Measurements from ENCODE around the gene SPATA3.
"Not testable (repeated sequence)": the region's sequence is repeated elsewhere in the genome, so short reads cannot be mapped to it uniquely, and the experiment has no call there.

SPATA3 gene

GRCh38 chr2:230991598-230991997, 4.3 kb upstream of the SPATA3 start:
- DNase-seq (ENCODE audit: low read depth in 4 of 4, low spot score in 1 of 4) = no peak

GRCh38 chr2:230996661-230997060, 740 bp downstream of the SPATA3 start:
- DNase-seq (ENCODE audit: low read depth in 4 of 4, low spot score in 1 of 4) = no peak

- DNase-seq (ENCODE audit: low read depth in 4 of 4, low spot score in 1 of 4) = no peak
These were observed 3.0 kb downstream of the SPATA3 start for GRCh38 chr2:230998882-230999281.

GRCh38 chr2:230999477-230999876, 3.6 kb downstream of the SPATA3 start:
- DNase-seq (ENCODE audit: low read depth in 4 of 4, low spot score in 1 of 4) = no peak

- no peak for DNase-seq (ENCODE audit: low read depth in 4 of 4, low spot score in 1 of 4)
These were observed 4.4 kb downstream of the SPATA3 start for GRCh38 chr2:231000211-231000904.

- DNase-seq (ENCODE audit: low read depth in 4 of 4, low spot score in 1 of 4) = no peak
These were observed 5.1 kb downstream of the SPATA3 start for GRCh38 chr2:231001036-231001435.

DNA sequence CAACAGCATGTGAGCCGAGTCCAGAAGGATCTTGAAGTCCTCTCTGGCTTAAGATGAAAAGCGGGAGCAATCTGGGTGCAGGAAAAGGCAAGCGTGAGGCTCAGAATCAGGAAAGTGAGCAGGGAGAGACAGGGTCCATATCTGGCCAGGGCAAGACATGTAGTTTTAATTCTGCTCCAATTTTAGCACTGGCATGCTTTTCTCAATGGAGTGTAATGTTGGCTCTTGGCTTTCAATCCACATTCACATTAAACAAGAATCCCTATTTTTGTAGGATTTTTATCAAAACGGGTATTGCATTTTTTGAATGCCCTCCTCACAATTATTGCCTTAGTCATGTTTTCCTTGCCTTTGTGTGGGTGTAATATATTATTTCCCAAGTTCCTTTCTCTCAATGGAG, 6.0 kb downstream of the SPATA3 start:
- no peak for DNase-seq (ENCODE audit: low read depth in 4 of 4, low spot score in 1 of 4)

GRCh38 chr2:231002641-231003040, 6.7 kb downstream of the SPATA3 start:
- no peak for DNase-seq (ENCODE audit: low read depth in 4 of 4, low spot score in 1 of 4)

GRCh38 chr2:231003186-231003585, 7.3 kb downstream of the SPATA3 start:
- DNase-seq (ENCODE audit: low read depth in 4 of 4, low spot score in 1 of 4) = no peak

- DNase-seq (ENCODE audit: low read depth in 4 of 4, low spot score in 1 of 4) = not testable (repeated sequence)
These were observed 9.0 kb downstream of the SPATA3 start for GRCh38 chr2:231004930-231005329.

DNA sequence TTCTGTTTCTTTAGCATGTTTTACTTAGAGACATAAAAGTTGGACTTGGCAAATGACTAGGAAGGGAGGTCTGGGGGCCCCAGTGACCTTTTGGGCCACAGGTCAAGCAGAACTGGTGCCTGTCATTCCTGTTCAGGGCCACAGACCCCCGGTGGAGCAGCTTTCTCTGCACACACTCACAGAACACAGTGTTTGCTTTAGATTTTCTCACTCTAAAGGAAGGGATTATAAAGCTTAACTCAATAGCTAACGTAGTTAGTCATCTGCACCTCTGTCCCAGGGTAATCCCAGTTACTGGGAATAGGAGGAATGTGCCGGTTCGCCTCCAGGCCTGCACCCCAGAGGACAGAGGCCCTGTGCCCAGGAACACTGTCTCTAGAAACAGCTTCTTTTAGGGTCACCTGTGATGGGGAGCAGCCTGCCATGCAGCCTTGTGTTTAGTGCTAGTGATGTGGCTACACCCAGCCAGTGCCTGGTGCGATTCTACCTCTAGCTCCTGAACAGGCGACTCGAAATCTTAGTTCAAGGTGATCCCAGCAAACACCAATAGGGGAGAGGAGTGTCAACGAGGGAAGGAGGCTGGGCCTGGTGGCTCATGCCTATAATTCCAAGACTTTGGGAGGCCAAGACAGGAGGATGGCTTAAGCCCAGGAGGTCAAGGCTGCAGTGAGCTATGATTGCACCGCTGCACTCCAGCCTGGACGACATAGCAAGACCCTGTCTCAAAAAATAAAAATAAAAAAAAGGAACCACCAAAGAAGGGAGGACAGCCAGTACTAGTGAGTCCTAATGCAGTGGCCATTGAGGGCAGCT, 11.6 kb downstream of the SPATA3 start:
- no peak for DNase-seq (ENCODE audit: low read depth in 4 of 4, low spot score in 1 of 4)

DNA sequence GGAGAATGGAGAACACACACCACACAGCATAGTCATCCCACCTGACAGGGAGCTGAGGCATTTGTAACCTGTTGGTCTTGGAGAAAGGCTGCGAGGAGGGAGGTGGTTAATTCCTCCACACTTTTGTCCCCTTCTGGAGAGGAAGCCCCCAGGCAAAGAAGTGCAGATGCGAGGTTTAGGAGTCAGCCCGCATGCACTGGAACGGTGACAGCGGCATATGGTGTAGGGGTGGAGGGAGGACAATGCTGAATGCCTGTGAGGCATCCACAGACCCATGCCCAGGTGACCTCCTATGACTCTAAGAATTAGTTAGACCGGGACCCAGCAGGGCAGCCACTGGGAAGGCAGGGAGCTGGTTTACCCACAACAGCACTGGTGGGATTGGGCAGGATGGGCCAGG, 12.2 kb downstream of the SPATA3 start:
- no peak for DNase-seq (ENCODE audit: low read depth in 4 of 4, low spot score in 1 of 4)

GRCh38 chr2:231009236-231009919, 13.5 kb downstream of the SPATA3 start:
- DNase-seq (ENCODE audit: low read depth in 4 of 4, low spot score in 1 of 4) = no peak

DNA sequence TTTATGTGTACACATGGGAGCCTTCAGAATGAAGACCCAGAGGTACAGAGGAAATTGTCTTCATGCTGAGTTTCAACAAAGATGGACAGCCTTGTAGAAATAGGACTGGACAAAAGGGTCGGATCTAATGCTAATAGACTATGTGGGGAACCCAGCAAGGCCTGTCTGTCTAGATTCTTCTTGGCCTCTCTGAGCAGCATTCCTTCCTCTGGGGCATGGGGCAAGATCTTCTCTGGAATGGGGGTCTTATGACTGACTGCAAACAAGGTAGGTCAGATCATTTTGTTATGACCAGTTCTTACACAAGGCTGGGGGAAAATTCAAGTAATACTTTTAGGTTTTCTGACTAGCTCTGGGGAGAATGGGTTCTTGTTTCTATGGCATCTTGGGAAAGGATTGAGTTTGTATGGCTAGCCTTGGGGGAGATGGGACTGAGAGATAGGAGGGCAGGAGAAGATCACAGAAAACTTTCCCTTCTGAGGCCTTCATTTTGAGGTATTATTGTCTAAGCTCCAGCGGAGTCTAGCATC, 14.3 kb downstream of the SPATA3 start:
- DNase-seq (ENCODE audit: low read depth in 4 of 4, low spot score in 1 of 4) = no peak

DNA sequence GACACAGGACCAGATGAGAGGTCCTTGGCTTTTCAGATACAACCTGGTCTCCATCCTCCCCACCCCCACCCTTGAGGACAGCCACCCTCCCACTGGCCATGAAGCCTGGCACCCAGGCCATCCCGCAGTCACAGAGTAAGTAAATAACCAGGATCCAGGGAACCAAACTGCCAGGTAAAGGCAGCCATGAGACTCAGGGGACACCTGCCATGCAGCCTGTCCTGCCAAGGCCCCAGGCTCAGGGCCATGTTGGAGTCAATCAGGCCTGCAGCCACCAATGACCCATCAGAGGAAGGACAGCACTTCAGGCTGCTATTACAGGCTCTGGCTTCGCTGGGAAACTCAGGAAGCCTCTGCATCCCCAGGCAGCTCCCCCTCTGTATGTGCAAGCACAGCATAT, 15.6 kb downstream of the SPATA3 start:
- no peak for DNase-seq (ENCODE audit: low read depth in 4 of 4, low spot score in 1 of 4)

- no peak for DNase-seq (ENCODE audit: low read depth in 4 of 4, low spot score in 1 of 4)
These were observed 16.5 kb downstream of the SPATA3 start for GRCh38 chr2:231012463-231012862.

DNA sequence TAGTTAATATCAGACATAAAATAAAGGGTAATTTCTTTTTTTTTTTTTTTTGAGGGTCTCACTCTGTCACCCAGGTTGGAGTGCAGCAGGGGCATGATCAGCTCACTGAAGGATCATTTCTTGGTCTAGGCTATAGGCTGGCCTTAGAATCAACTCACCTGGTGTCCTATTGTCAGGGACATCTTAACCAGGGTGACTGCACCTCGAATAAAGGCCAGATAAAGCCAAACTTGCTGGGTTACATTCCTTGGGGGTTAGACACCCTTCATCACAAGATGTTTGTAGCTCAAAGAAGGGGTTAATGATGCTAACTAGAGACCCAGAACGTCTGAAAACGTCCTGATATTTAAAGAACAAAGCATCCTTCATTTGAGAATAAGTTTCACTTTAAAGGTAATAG, 17.9 kb downstream of the SPATA3 start:
- no peak for DNase-seq (ENCODE audit: low read depth in 4 of 4, low spot score in 1 of 4)

- DNase-seq (ENCODE audit: low read depth in 4 of 4, low spot score in 1 of 4) = no peak
These were observed 19.6 kb downstream of the SPATA3 start for GRCh38 chr2:231015478-231015877.

- no peak for DNase-seq (ENCODE audit: low read depth in 4 of 4, low spot score in 1 of 4)
These were observed 20.0 kb downstream of the SPATA3 start for GRCh38 chr2:231015926-231016325.

GRCh38 chr2:231016566-231017230, 20.8 kb downstream of the SPATA3 start:
- no peak for DNase-seq (ENCODE audit: low read depth in 4 of 4, low spot score in 1 of 4)

GRCh38 chr2:231017231-231017598, 21.3 kb downstream of the SPATA3 start:
- DNase-seq (ENCODE audit: low read depth in 4 of 4, low spot score in 1 of 4) = no peak
